Peyer's patch (tissue), 4 donors: ENCODE data around the gene SYT7.

Experiments
- POLR2A ChIP-seq, 2 donors: fragments of 450-650 bp; IDR thresholded peaks; one replicate each; pipeline ENCODE4 v1.5.1; 2017; ENCODE audit warnings: antibody characterized with exemption in 2 of 2, mild to moderate bottlenecking in 2 of 2, moderate library complexity in 2 of 2
- TF ChIP-seq, protein P1 (sequence below), 6 experiments: fragments of 450-650 bp in 4 of 6; fragments of 200-600 bp in 2 of 6; sonication (generic) in 1 of 6; IDR thresholded peaks; one replicate each; pipeline ENCODE4 v1.5.1; 2017 to 2019; ENCODE audit warnings: antibody characterized with exemption in 6 of 6, mild to moderate bottlenecking in 3 of 6, moderate library complexity in 1 of 6

DNA sequence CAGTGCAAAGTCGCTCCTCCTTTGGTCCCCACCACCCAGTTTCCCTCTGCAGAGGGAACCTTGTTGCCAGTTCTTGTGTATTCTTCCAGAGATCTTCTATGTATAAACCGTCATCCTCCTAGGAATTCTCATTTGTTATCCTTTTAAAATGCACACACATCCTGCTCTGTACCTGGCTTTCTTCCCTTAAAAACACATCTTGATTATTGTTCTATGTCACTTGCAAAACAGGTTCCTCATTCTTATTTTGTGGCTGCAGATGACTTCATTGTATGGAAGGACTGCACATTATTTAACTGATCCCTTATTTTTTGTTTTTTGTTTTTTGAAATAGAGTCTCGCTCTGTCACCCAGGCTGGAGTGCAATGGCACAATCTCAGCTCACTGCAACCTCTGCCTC is 26.6 kb upstream of the SYT7 start:
- TF ChIP-seq, protein P1, sequence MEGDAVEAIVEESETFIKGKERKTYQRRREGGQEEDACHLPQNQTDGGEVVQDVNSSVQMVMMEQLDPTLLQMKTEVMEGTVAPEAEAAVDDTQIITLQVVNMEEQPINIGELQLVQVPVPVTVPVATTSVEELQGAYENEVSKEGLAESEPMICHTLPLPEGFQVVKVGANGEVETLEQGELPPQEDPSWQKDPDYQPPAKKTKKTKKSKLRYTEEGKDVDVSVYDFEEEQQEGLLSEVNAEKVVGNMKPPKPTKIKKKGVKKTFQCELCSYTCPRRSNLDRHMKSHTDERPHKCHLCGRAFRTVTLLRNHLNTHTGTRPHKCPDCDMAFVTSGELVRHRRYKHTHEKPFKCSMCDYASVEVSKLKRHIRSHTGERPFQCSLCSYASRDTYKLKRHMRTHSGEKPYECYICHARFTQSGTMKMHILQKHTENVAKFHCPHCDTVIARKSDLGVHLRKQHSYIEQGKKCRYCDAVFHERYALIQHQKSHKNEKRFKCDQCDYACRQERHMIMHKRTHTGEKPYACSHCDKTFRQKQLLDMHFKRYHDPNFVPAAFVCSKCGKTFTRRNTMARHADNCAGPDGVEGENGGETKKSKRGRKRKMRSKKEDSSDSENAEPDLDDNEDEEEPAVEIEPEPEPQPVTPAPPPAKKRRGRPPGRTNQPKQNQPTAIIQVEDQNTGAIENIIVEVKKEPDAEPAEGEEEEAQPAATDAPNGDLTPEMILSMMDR (IDR thresholded peaks at IDR 0.05), result no peak
- no peak for TF ChIP-seq POLR2A (IDR thresholded peaks at IDR 0.05)
